ENCODE results near the gene TAGLN3. TPM values are rescaled to one million over a fixed set of nuclear protein-coding genes. Genes with fewer than 3 reads are reported as not detected.
A peak's percentile ranks its signal among the peaks of the same experiment; 100 is the strongest.

The TAGLN3 gene
- total and polyA plus RNA-seq, 8 donors = 0.87 to 5.3 (median 2.2) TPM; not detected in 4

- intact Hi-C loops (cut with DNase I; ENCODE audit: low total_unique reads) = no loop called here
- H3K4me1 ChIP-seq = peaks cover 0 to 25% (median 13%) of the 10 kb centered on the region in 4 donors
- no peaks in the 10 kb centered on the region for H3K9me3 ChIP-seq
- peaks cover 0 to 38% (median 27%) of the 10 kb centered on the region in 4 donors for H3K36me3 ChIP-seq
- TF ChIP-seq POLR2AphosphoS5 (IDR thresholded peaks at IDR 0.05) (no peak), POLR2A (IDR thresholded peaks at IDR 0.05) (no peak), EP300 (IDR thresholded peaks at IDR 0.05) (no peak), CTCF (IDR thresholded peaks at IDR 0.05) (no peak)
- H3K4me3 ChIP-seq = no peak overlapping the region
- no peak overlapping the region for H3K27ac ChIP-seq
- no peak for DNase-seq
- 83 to 90% (median 87%) methylated on average over 3 of the region's 3 CpGs for WGBS, 5 donors
- H3K27me3 ChIP-seq = no peaks in the 10 kb centered on the region
These were observed 28.3 kb upstream of the TAGLN3 start for GRCh38 chr3:111970376-111970775.

DNA sequence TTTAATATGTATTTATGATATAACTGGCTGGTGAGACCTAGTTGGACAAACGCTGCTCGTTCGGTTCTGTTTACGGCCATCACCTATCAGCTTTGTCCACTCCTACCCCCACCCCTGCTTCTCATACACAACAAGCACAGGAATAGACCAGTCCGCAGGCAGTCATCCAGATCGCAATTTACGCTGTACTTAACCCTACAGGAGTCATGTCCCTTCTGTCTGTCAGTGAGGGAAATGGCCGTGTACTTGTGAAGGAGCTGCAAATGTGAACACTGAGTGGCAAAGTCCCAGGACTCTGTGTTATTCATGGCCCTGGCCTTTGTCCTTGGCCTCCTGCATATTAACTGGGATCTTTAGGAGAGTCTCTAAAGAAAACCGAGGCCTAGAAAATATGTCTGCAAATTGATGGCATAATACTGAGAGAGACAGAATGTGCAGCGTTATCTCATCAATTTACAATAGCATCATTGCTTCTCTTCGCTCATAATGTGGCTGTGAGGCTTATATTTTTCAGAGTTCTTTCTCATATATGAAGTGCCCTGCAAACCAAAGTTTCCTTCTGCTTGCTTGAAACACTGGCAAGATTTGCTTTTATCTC is 27.1 kb upstream of the TAGLN3 start:
- Histone ChIP-seq H3K9me3 (no peaks in the 10 kb centered on the region), H3K4me3 (no peak overlapping the region), H3K27me3 (no peaks in the 10 kb centered on the region), H3K4me1 (peaks cover 0 to 23% (median 13%) of the 10 kb centered on the region in 4 donors), H3K36me3 (peaks cover 0 to 36% (median 27%) of the 10 kb centered on the region in 4 donors), H3K27ac (no peak overlapping the region)
- DNase-seq = peak in 1 of 2 donors; percentile 17
- TF ChIP-seq EP300 (IDR thresholded peaks at IDR 0.05) (no peak), POLR2A (IDR thresholded peaks at IDR 0.05) (no peak), CTCF (IDR thresholded peaks at IDR 0.05) (no peak), POLR2AphosphoS5 (IDR thresholded peaks at IDR 0.05) (no peak)
- intact Hi-C loops (cut with DNase I; ENCODE audit: low total_unique reads) = no loop called here
- WGBS, 5 donors = 71 to 88% (median 77%) methylated on average over 11 of the region's 11 CpGs

GRCh38 chr3:111972891-111973290 is 25.8 kb upstream of the TAGLN3 start:
- Histone ChIP-seq H3K4me1 (peaks cover 0 to 11% (median 5%) of the 10 kb centered on the region in 4 donors), H3K9me3 (no peaks in the 10 kb centered on the region), H3K27ac (no peak overlapping the region), H3K4me3 (no peak overlapping the region), H3K36me3 (peaks cover 0 to 36% (median 27%) of the 10 kb centered on the region in 4 donors), H3K27me3 (no peaks in the 10 kb centered on the region)
- intact Hi-C loops (cut with DNase I; ENCODE audit: low total_unique reads) = no loop called here
- DNase-seq = no peak
- 50 to 97% (median 83%) methylated on average over 3 of the region's 3 CpGs for WGBS, 5 donors
- TF ChIP-seq EP300 (IDR thresholded peaks at IDR 0.05) (no peak), POLR2A (IDR thresholded peaks at IDR 0.05) (no peak), POLR2AphosphoS5 (IDR thresholded peaks at IDR 0.05) (no peak), CTCF (IDR thresholded peaks at IDR 0.05) (no peak)

GRCh38 chr3:111975131-111975530 is 23.6 kb upstream of the TAGLN3 start:
- H3K9me3 ChIP-seq = no peaks in the 10 kb centered on the region
- no peak overlapping the region for H3K27ac ChIP-seq
- no peak overlapping the region for H3K4me3 ChIP-seq
- 72 to 98% (median 95%) methylated on average over 2 of the region's 2 CpGs for WGBS, 5 donors
- peaks cover 0 to 8% (median 4%) of the 10 kb centered on the region in 4 donors for H3K4me1 ChIP-seq
- no peak for TF ChIP-seq EP300 (IDR thresholded peaks at IDR 0.05)
- no peak for TF ChIP-seq CTCF (IDR thresholded peaks at IDR 0.05)
- no peaks in the 10 kb centered on the region for H3K27me3 ChIP-seq
- intact Hi-C loops (cut with DNase I; ENCODE audit: low total_unique reads) = no loop called here
- DNase-seq = no peak
- H3K36me3 ChIP-seq = peaks cover 0 to 23% (median 17%) of the 10 kb centered on the region in 4 donors
